HG03442 (cell line): ENCODE data around the gene EXOSC9.

ENCODE experiments used
- ATAC-seq: cut with Tn5 transposase; IDR thresholded peaks from one replicate; pipeline ENCODE4 v1.9.1; 2021; ENCODE audit warnings: mild to moderate bottlenecking, moderate library complexity; ENCODE audit not compliant: unreplicated experiment

EXOSC9 gene

GRCh38 chr4:121788896-121789295 is 12.2 kb upstream of the EXOSC9 start:
- ATAC-seq: peak; percentile 96

- no peak for ATAC-seq
Observed at GRCh38 chr4:121789455-121789854, 11.7 kb upstream of the EXOSC9 start.

GRCh38 chr4:121789960-121790829 is 10.9 kb upstream of the EXOSC9 start:
- no peak for ATAC-seq

GRCh38 chr4:121790976-121791375 is 10.1 kb upstream of the EXOSC9 start:
- no peak for ATAC-seq

GRCh38 chr4:121791481-121791880 is 9.6 kb upstream of the EXOSC9 start:
- ATAC-seq: no peak

GRCh38 chr4:121792966-121793365 is 8.2 kb upstream of the EXOSC9 start:
- no peak for ATAC-seq

GRCh38 chr4:121794505-121795188 is 6.5 kb upstream of the EXOSC9 start:
- ATAC-seq: no peak

GRCh38 chr4:121796283-121796682 is 4.8 kb upstream of the EXOSC9 start:
- ATAC-seq: no peak

- no peak for ATAC-seq
Observed at GRCh38 chr4:121799208-121799823, 1.8 kb upstream of the EXOSC9 start.

- no peak for ATAC-seq
Observed at GRCh38 chr4:121799867-121800501, 1.1 kb upstream of the EXOSC9 start.

- peak; percentile 21 for ATAC-seq
Observed at GRCh38 chr4:121800638-121800960, 524 bp upstream of the EXOSC9 start.

GRCh38 chr4:121801715-121802075 is 572 bp downstream of the EXOSC9 start:
- ATAC-seq: no peak

- no peak for ATAC-seq
Observed at GRCh38 chr4:121806411-121806810, 5.3 kb downstream of the EXOSC9 start.

GRCh38 chr4:121811122-121811521 is 10.0 kb downstream of the EXOSC9 start:
- no peak for ATAC-seq

- ATAC-seq: no peak
Observed at GRCh38 chr4:121814756-121815155, 13.6 kb downstream of the EXOSC9 start.

- ATAC-seq: no peak
Observed at GRCh38 chr4:121817006-121817405, 15.9 kb downstream of the EXOSC9 start.

GRCh38 chr4:121817701-121818100 is 16.6 kb downstream of the EXOSC9 start:
- no peak for ATAC-seq

GRCh38 chr4:121818215-121818614 is 17.1 kb downstream of the EXOSC9 start:
- no peak for ATAC-seq

GRCh38 chr4:121819216-121819965 is 18.3 kb downstream of the EXOSC9 start:
- ATAC-seq: no peak

- no peak for ATAC-seq
Observed at GRCh38 chr4:121822047-121822446, 20.9 kb downstream of the EXOSC9 start.
